Ammon's horn (tissue), 1 donor: ENCODE results near the gene FRMD8.

Experiments
- DNase-seq: peaks from one replicate; pipeline ENCODE4 v3.0.0-alpha.2; 2016; ENCODE audit warnings: low spot score

Gene FRMD8

GRCh38 chr11:65454696-65455456 is 68.4 kb downstream of the FRMD8 start:
- peak; percentile 88 for DNase-seq

- DNase-seq: no peak
Observed at GRCh38 chr11:65456418-65456817, 70.0 kb downstream of the FRMD8 start.

- no peak for DNase-seq
Observed at GRCh38 chr11:65459552-65459951, 73.1 kb downstream of the FRMD8 start.
